HepG2 (cell line): ENCODE results near the gene ABCD1. TPM values are rescaled to one million over a fixed set of nuclear protein-coding genes. Genes with fewer than 3 reads are reported as not detected.

ENCODE experiments used
- ATAC-seq: fragments of 200-7000 bp; cut with Tn5 transposase; 3 replicates; pipeline ENCODE4 v1.9.1; 2020; ENCODE audit warnings: mild to moderate bottlenecking, moderate library complexity
- BruUV-seq: library from RNA; stranded (reverse); fragments of 400-500 nt; replicated peaks from 2 replicates; lab custom pipeline; 2021; lab: Mats Ljungman, UMichigan
- CTCF ChIA-PET: fragments of 300-600 bp; formaldehyde crosslinking; extraction: SDS; loops from one replicate; lab custom pipeline; 2021; ENCODE audit warnings: low total read pairs, inconsistent platforms, low intra/inter-chr PET ratio; lab: Yijun Ruan, JAX
- POLR2A ChIA-PET: fragments of 350-600 bp; sonication (Branson Sonifier 250); formaldehyde crosslinking; loops from one replicate; lab custom pipeline; 2020; ENCODE audit warnings: antibody characterized with exemption, inconsistent platforms; lab: Yijun Ruan, JAX
- DNase-seq: peaks from one replicate; pipeline ENCODE4 v3.0.0-alpha.2; 2015; ENCODE audit warnings: low spot score
- FAIRE-seq: peaks from 3 replicates; lab custom pipeline; 2011; peaks lifted over from hg19 to GRCh38; lab: Jason Lieb, UNC
- H2AFZ ChIP-seq: one replicate; pipeline ENCODE4 v1.6.1; 2011; ENCODE audit warnings: low read length, inconsistent platforms
- H3K27ac ChIP-seq: fragments of 300-600 bp; 3 replicates; pipeline ENCODE4 v1.8.0; 2011; ENCODE audit warnings: mixed run types, mild to moderate bottlenecking, mixed read lengths, low read length, inconsistent platforms; ENCODE audit not compliant: insufficient read depth; ENCODE audit errors: extremely low read length
- H3K27me3 ChIP-seq, 2 experiments: fragments of 200-600 bp in 1 of 2; 2 replicates in 1 of 2; 3 replicates in 1 of 2; pipeline versions ENCODE4 v1.6.0 to v1.8.0; 2011; ENCODE audit warnings: low read length in 2 of 2, mild to moderate bottlenecking in 2 of 2, moderate library complexity in 2 of 2, inconsistent platforms in 1 of 2; ENCODE audit not compliant: insufficient read depth in 2 of 2, control insufficient read depth in 1 of 2
- H3K36me3 ChIP-seq, 2 experiments: fragments of 200-600 bp in 1 of 2; replicated peaks in 1 of 2; 2 replicates in 1 of 2; 3 replicates in 1 of 2; pipeline versions ENCODE4 v1.5.1 to v1.8.0; 2011; ENCODE audit warnings: low read length in 2 of 2, inconsistent platforms in 1 of 2; ENCODE audit not compliant: insufficient read depth in 2 of 2, control insufficient read depth in 1 of 2
- H3K4me1 ChIP-seq: 2 replicates; pipeline ENCODE4 v1.5.1; 2012; ENCODE audit warnings: low read length, inconsistent platforms; ENCODE audit not compliant: insufficient read depth
- H3K4me2 ChIP-seq: 2 replicates; pipeline ENCODE4 v1.6.0; 2011; ENCODE audit warnings: low read depth, low read length, inconsistent platforms
- H3K4me3 ChIP-seq, 3 experiments: fragments of 200-600 bp in 1 of 3; sonication (generic), shearing (Covaris generic) in 1 of 3; replicated peaks in 1 of 3; 2 replicates each; pipeline ENCODE4 v1.5.1; 2011 to 2016; ENCODE audit warnings: low read length in 3 of 3, inconsistent platforms in 2 of 3, low read depth in 2 of 3, mild to moderate bottlenecking in 2 of 3, control low read depth in 1 of 3, mixed read lengths in 1 of 3; ENCODE audit not compliant: insufficient read depth in 1 of 3
- H3K79me2 ChIP-seq: one replicate; pipeline ENCODE4 v1.6.1; 2011; ENCODE audit warnings: low read length, inconsistent platforms; ENCODE audit not compliant: insufficient read depth
- H3K9ac ChIP-seq: 2 replicates; pipeline ENCODE4 v1.6.0; 2011; ENCODE audit warnings: mild to moderate bottlenecking, low read depth, low read length, inconsistent platforms; ENCODE audit not compliant: insufficient read depth
- H3K9me3 ChIP-seq: 2 replicates; pipeline ENCODE4 v1.5.1; 2012; ENCODE audit warnings: mild to moderate bottlenecking, low read length
- H4K20me1 ChIP-seq: 2 replicates; pipeline ENCODE4 v1.6.0; 2011; ENCODE audit warnings: inconsistent platforms, mild to moderate bottlenecking, low read length, moderate library complexity; ENCODE audit not compliant: insufficient read depth
- CAMTA2 ChIP-seq: sonication (generic); formaldehyde crosslinking; IDR thresholded peaks from 2 replicates; pipeline ENCODE4 v1.4.0; 2020; ENCODE audit warnings: mild to moderate bottlenecking, missing genetic modification reagents, borderline replicate concordance
- CBX1 ChIP-seq: IDR thresholded peaks from one replicate; pipeline ENCODE4 v1.6.1; 2016; ENCODE audit warnings: antibody characterized with exemption, low read depth
- DZIP1 ChIP-seq: sonication (generic); formaldehyde crosslinking; IDR thresholded peaks from 2 replicates; pipeline ENCODE4 v1.5.0; 2020; ENCODE audit warnings: mild to moderate bottlenecking, missing genetic modification reagents
- HDAC6 ChIP-seq: fragments of 200-600 bp; sonication (generic); IDR thresholded peaks from 2 replicates; pipeline ENCODE4 v1.7.0; 2017; ENCODE audit warnings: mild to moderate bottlenecking, antibody characterized with exemption, low read length, low read depth
- HES4 ChIP-seq: sonication (generic); formaldehyde crosslinking; IDR thresholded peaks from 2 replicates; pipeline ENCODE4 v1.9.0; 2021; ENCODE audit warnings: mild to moderate bottlenecking, missing genetic modification reagents, borderline replicate concordance
- HMG20A ChIP-seq: IDR thresholded peaks from 2 replicates; pipeline ENCODE4 v1.6.1; 2016; ENCODE audit warnings: borderline replicate concordance
- JUNB ChIP-seq: sonication (generic); formaldehyde crosslinking; IDR thresholded peaks from 2 replicates; pipeline ENCODE4 v1.8.0; 2022; ENCODE audit warnings: missing genetic modification reagents, mild to moderate bottlenecking, borderline replicate concordance
- LCORL ChIP-seq, 2 experiments: fragments of 450-650 bp in 1 of 2; sonication (generic) in 1 of 2; formaldehyde crosslinking in 1 of 2; IDR thresholded peaks; 2 replicates each; pipeline versions ENCODE4 v1.5.0 to v1.6.1; 2017 to 2020; ENCODE audit warnings: antibody characterized with exemption in 1 of 2, missing genetic modification reagents in 1 of 2
- PHF21A ChIP-seq: sonication (generic); formaldehyde crosslinking; IDR thresholded peaks from 2 replicates; pipeline ENCODE4 v1.5.0; 2020; ENCODE audit warnings: mild to moderate bottlenecking, missing genetic modification reagents
- THAP11 ChIP-seq: IDR thresholded peaks from 2 replicates; pipeline ENCODE4 v1.6.1; 2016; ENCODE audit warnings: missing biosample characterization, missing genetic modification reagents
- ZNF570 ChIP-seq: sonication (generic); formaldehyde crosslinking; IDR thresholded peaks from 2 replicates; pipeline ENCODE4 v1.4.0; 2020; ENCODE audit warnings: mild to moderate bottlenecking, missing genetic modification reagents, borderline replicate concordance
- ZNF687 ChIP-seq: sonication (generic); formaldehyde crosslinking; IDR thresholded peaks from 2 replicates; pipeline ENCODE4 v1.5.1; 2020; ENCODE audit warnings: mild to moderate bottlenecking, missing genetic modification reagents, moderate library complexity
- ZNF749 ChIP-seq: sonication (generic); formaldehyde crosslinking; IDR thresholded peaks from 2 replicates; pipeline ENCODE4 v1.8.0; 2022; ENCODE audit warnings: mild to moderate bottlenecking, missing genetic modification reagents, moderate library complexity, borderline replicate concordance
- ZNF768 ChIP-seq: sonication (generic); formaldehyde crosslinking; IDR thresholded peaks from 2 replicates; pipeline ENCODE4 v1.4.0; 2020; ENCODE audit warnings: missing genetic modification reagents
- ZNF781 ChIP-seq: sonication (generic); formaldehyde crosslinking; IDR thresholded peaks from 2 replicates; pipeline ENCODE4 v1.5.1; 2020; ENCODE audit warnings: borderline replicate concordance, mild to moderate bottlenecking, missing genetic modification reagents; ENCODE audit errors: not compliant biosample characterization
- ZSCAN30 ChIP-seq: sonication (generic); formaldehyde crosslinking; IDR thresholded peaks from 2 replicates; pipeline ENCODE4 v1.5.0; 2020; ENCODE audit warnings: mild to moderate bottlenecking, missing genetic modification reagents
- WGBS: methylation state at CpG from one replicate; pipeline ENCODE4 v1.1.6; 2017; ENCODE audit warnings: low lambda C conversion rate; 5-methylcytosine and 5-hydroxymethylcytosine counted together
- in situ Hi-C: cut with HindIII; loops from 2 replicates; pipeline ENCODE4 v1.10.0; 2017; ENCODE audit warnings: low pct_unique_long_range_greater_than_20kb; ENCODE audit not compliant: extremely low pct_ligation_motif_present
- intact Hi-C: fragments of 100-400 bp; cut with micrococcal nuclease; formaldehyde crosslinking; loops from one replicate; pipeline ENCODE4 v1.10.0; 2022; ENCODE audit not compliant: unreplicated experiment
- polyA plus RNA-seq, 8 experiments: library from polyadenylated mRNA; depleted of rRNA in 3 of 8; stranded (reverse) in 7 of 8; unstranded in 1 of 8; fragments of >200 nt; fragmentation: Illumina TruSeq in 4 of 8; extraction: Trizol in 4 of 8; gene quantifications; 2 replicates each; pipeline versions ENCODE4 v1.2.1 to v1.2.3, GENCODE V29; 2011 to 2016; ENCODE audit warnings: low read depth in 4 of 8, missing spikeins in 1 of 8, mixed read lengths in 1 of 8; ENCODE audit not compliant: insufficient read depth in 1 of 8
- total RNA-seq, 5 experiments: library from RNA; depleted of rRNA; stranded (reverse); fragments of >200 nt; fragmentation: Illumina TruSeq; extraction: Trizol; gene quantifications; 2 replicates each; pipeline ENCODE4 v1.2.3, GENCODE V29; 2016; ENCODE audit warnings: low read depth in 1 of 5
- TF ChIP-seq, protein P1 (sequence below): sonication (generic); formaldehyde crosslinking; IDR thresholded peaks from 2 replicates; pipeline ENCODE4 v1.4.0; 2020; ENCODE audit warnings: missing genetic modification reagents

ABCD1 gene
- total and polyA plus RNA-seq, 2 of the 13 experiments (the other 11 are each of a cell fraction or from before 2014, with no cell fraction given): 11.4 to 15.9 TPM

DNA sequence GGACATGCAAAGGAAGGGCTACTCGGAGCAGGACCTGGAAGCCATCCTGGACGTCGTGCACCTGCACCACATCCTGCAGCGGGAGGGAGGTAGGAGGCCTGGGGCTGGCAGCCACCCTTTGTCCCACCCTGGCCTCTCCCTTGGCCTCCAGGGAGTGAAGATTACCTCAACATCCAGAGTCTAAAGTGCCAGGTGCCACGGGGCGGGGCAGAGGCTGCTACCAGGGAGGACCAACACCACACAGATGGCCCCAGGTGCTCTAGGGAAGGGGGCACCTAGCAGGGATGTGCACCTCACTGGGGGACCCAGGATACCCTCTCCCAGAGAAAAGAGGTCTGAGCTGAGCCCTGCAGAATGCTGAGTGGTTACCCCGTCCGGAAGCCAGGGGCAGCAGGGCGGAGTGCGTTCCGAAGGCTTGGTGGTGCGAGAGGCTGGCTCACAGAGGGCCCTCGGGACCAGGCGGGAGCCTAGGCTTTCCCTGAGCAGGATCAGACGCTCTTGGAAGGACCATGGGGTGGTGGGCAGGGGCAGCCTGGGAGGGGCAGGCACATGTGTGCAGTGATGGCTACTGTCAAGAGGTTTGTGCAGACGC lies 16.1 kb downstream of the ABCD1 start:
- Histone ChIP-seq H3K9me3 (no peaks in the 10 kb centered on the region), H3K4me2 (no peak overlapping the region), H3K79me2 (no peaks in the 10 kb centered on the region), H3K9ac (no peak overlapping the region), H3K36me3 (0 out of 5 replicates have a peak, but pooled peaks cover 0 to 3% of the 10 kb centered on the region in 2 experiments), H3K27ac (no peak overlapping the region), H3K4me3 (no peak overlapping the region), H3K4me1 (no peaks in the 10 kb centered on the region), H3K27me3 (no peaks in the 10 kb centered on the region), H4K20me1 (no peaks in the 10 kb centered on the region), H2AFZ (no peak overlapping the region)
- ChIA-PET POLR2A (no interaction called here), CTCF (no interaction called here)
- intact Hi-C loops (no loop called here), in situ Hi-C loops (no loop called here)
- 100% methylated on average over 2 of the region's 16 CpGs for WGBS
- BruUV-seq: no TSS peak
- ATAC-seq (no peak), FAIRE-seq (no peak), DNase-seq (no peak)
- no peak for TF ChIP-seq ZSCAN30
- TF ChIP-seq HMG20A (CRISPR knock-in tag): no peak
- TF ChIP-seq ZNF768 (CRISPR knock-in tag): no peak
- no peak for TF ChIP-seq HDAC6
- no peak for TF ChIP-seq PHF21A (CRISPR knock-in tag)
- no peak for TF ChIP-seq ZNF687
- no peak for TF ChIP-seq ZNF749 (CRISPR knock-in tag)
- TF ChIP-seq, protein P1, sequence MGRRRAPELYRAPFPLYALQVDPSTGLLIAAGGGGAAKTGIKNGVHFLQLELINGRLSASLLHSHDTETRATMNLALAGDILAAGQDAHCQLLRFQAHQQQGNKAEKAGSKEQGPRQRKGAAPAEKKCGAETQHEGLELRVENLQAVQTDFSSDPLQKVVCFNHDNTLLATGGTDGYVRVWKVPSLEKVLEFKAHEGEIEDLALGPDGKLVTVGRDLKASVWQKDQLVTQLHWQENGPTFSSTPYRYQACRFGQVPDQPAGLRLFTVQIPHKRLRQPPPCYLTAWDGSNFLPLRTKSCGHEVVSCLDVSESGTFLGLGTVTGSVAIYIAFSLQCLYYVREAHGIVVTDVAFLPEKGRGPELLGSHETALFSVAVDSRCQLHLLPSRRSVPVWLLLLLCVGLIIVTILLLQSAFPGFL (CRISPR knock-in tag): no peak
- no peak for TF ChIP-seq LCORL (IDR thresholded peaks at IDR 0.05)
- TF ChIP-seq LCORL (CRISPR knock-in tag; IDR thresholded peaks at IDR 0.05): no peak
- no peak for TF ChIP-seq JUNB (CRISPR knock-in tag)
- TF ChIP-seq DZIP1 (CRISPR knock-in tag): no peak
- no peak for TF ChIP-seq ZNF570 (CRISPR knock-in tag)
- TF ChIP-seq HES4: no peak
- no peak for TF ChIP-seq ZNF781 (CRISPR knock-in tag)
- TF ChIP-seq CAMTA2 (CRISPR knock-in tag): no peak
- no peak for TF ChIP-seq THAP11 (CRISPR knock-in tag)
- no peak for TF ChIP-seq CBX1
